ENCODE results near the gene SUV39H1. TPM values are rescaled to one million over a fixed set of nuclear protein-coding genes. Genes with fewer than 3 reads are reported as not detected.

Gene SUV39H1
- total and polyA plus RNA-seq, 2 of the 13 experiments (the other 11 are each of a cell fraction or from before 2014, with no cell fraction given), result 5.2 to 10.1 TPM

- TF ChIP-seq LCORL (IDR thresholded peaks at IDR 0.05) (no peak), LCORL (CRISPR knock-in tag; IDR thresholded peaks at IDR 0.05) (0 out of 2 replicates have a peak, but pooled peaks have one; percentile 35), STAT5B (CRISPR knock-in tag; IDR thresholded peaks at IDR 0.05) (no peak), ZNF264 (CRISPR knock-in tag; IDR thresholded peaks at IDR 0.05) (no peak), JUNB (CRISPR knock-in tag; IDR thresholded peaks at IDR 0.05; ENCODE audit: borderline replicate concordance) (0 out of 2 replicates have a peak, but pooled peaks have one; percentile 20), SCMH1 (CRISPR knock-in tag; IDR thresholded peaks at IDR 0.05; ENCODE audit: borderline replicate concordance) (no peak), ZFP41 (CRISPR knock-in tag; IDR thresholded peaks at IDR 0.05; ENCODE audit: borderline replicate concordance) (no peak), IKZF5 (CRISPR knock-in tag; IDR thresholded peaks at IDR 0.05) (no peak), REPIN1 (CRISPR knock-in tag; IDR thresholded peaks at IDR 0.05; ENCODE audit: borderline replicate concordance, low read depth) (peak; percentile 56; the same call in 1 of the 2 replicates), ZNF546 (CRISPR knock-in tag; conservative IDR thresholded peaks at IDR 0.05) (no peak), ZNF432 (CRISPR knock-in tag; IDR thresholded peaks at IDR 0.05; ENCODE audit: borderline replicate concordance) (no peak), ZNF10 (CRISPR knock-in tag; IDR thresholded peaks at IDR 0.05; ENCODE audit: borderline replicate concordance, low read depth) (no peak), ELF4 (CRISPR knock-in tag; IDR thresholded peaks at IDR 0.05; ENCODE audit: borderline replicate concordance) (no peak), BCL6 (CRISPR knock-in tag; IDR thresholded peaks at IDR 0.05) (no peak), HNRNPH1 (optimal IDR thresholded peaks at IDR 0.05; ENCODE audit: low read depth, low read length) (no peak), PCBP1 (IDR thresholded peaks at IDR 0.05; ENCODE audit: borderline replicate concordance, low read depth, low read length) (no peak), NCOA5 (CRISPR knock-in tag; IDR thresholded peaks at IDR 0.05) (no peak), ARNTL (CRISPR knock-in tag; IDR thresholded peaks at IDR 0.05) (no peak), AHDC1 (CRISPR knock-in tag; IDR thresholded peaks at IDR 0.05; ENCODE audit: borderline replicate concordance) (no peak), ZNF576 (CRISPR knock-in tag; IDR thresholded peaks at IDR 0.05) (no peak), MAX (IDR thresholded peaks at IDR 0.05) (peak; percentile 81), BRD4 (CRISPR knock-in tag; IDR thresholded peaks at IDR 0.05) (peak; percentile 46; the same call in 1 of the 2 replicates), PCBP2 (optimal IDR thresholded peaks at IDR 0.05; ENCODE audit: low read depth, low read length, poor library complexity, severe bottlenecking) (no peak), ERF (CRISPR knock-in tag; IDR thresholded peaks at IDR 0.05) (no peak)
Measured at GRCh38 chrX:48676106-48676892, 20.2 kb upstream of the SUV39H1 start (continued).
